H54 (cell line): Measurements from ENCODE around the gene WSCD1.
A peak's percentile ranks its signal among the peaks of the same experiment; 100 is the strongest.

Experiments
- DNase-seq: peaks from one replicate; pipeline ENCODE4 v3.0.0; 2011; ENCODE audit warnings: low spot score, mixed read lengths; ENCODE audit not compliant: insufficient read length
- FAIRE-seq: peaks from 3 replicates; lab custom pipeline; 2011; peaks lifted over from hg19 to GRCh38; lab: Jason Lieb, UNC
- POLR2A ChIP-seq: IDR thresholded peaks from 2 replicates; pipeline ENCODE4 v1.6.1; 2011; ENCODE audit warnings: low read depth, mild to moderate bottlenecking, low read length

Gene WSCD1

DNA sequence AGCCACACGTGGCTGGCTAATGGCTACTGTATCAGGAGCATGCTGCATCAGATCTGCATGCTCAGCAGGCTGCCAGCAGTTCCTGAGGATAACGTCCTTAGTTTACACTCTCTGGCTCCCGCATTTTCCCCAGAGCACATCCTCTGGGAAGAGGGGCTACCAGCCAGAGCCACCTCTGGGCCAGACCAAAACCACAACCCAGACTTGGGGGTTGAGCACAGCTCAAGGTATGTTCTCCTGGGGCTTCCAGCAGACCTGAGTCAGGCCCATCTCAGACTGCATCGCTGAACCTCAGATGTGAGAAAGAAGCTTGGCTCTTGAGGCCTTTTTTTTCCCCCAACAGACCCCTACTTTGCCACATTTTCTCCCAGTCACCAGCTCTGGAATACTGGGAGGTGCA lies 23.7 kb upstream of the WSCD1 start:
- TF ChIP-seq POLR2A, result no peak
- FAIRE-seq (no peak), DNase-seq (no peak)

GRCh38 chr17:6046931-6047330 lies 23.2 kb upstream of the WSCD1 start:
- FAIRE-seq (no peak), DNase-seq (no peak)
- no peak for TF ChIP-seq POLR2A

DNA sequence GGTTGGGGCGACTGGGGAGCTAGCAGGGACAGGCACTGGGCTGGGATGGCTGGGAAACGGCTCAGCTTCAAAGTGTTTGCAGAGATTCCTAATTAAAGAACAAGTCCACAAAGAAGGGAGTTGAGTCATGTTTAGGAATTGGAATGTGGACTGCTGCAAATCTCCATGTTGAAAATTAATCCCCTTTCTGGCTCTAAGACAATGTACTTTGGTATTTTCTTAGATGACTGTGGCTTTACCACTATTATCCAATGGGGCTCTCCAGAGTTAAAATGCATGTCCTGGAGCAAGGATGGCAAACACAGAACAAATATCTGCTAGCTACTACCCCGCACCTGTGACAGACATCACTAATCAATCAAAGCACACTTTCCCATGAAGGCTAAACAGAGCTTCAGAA lies 22.2 kb upstream of the WSCD1 start:
- no peak for TF ChIP-seq POLR2A
- no peak for FAIRE-seq
- DNase-seq, result no peak

DNA sequence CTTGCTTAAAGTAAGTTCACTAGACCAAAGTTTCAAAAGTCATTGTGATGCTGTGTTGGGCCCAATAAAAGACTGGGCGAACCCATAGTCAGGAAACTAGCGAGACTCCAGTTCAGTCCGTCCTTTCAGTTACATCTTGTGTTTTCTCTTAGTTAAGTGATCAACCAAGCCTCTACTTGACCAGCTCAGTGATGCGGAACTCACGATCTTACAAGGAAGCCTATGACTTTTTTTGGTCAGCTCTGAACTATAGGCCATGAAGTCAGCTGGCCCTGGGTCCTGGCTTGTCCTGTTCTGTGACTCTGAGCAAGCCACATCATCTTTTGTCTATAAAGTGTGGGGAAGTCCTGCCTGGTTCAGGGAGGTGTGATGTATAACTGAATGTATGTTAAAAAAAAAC lies 21.7 kb upstream of the WSCD1 start:
- no peak for TF ChIP-seq POLR2A
- FAIRE-seq, result no peak
- no peak for DNase-seq

GRCh38 chr17:6052926-6053325 lies 17.3 kb upstream of the WSCD1 start:
- DNase-seq (no peak), FAIRE-seq (no peak)
- TF ChIP-seq POLR2A, result no peak

GRCh38 chr17:6054372-6054771 lies 15.8 kb upstream of the WSCD1 start:
- DNase-seq (no peak), FAIRE-seq (no peak)
- no peak for TF ChIP-seq POLR2A

GRCh38 chr17:6056104-6056503 lies 14.1 kb upstream of the WSCD1 start:
- no peak for FAIRE-seq
- no peak for TF ChIP-seq POLR2A
- DNase-seq, result no peak

DNA sequence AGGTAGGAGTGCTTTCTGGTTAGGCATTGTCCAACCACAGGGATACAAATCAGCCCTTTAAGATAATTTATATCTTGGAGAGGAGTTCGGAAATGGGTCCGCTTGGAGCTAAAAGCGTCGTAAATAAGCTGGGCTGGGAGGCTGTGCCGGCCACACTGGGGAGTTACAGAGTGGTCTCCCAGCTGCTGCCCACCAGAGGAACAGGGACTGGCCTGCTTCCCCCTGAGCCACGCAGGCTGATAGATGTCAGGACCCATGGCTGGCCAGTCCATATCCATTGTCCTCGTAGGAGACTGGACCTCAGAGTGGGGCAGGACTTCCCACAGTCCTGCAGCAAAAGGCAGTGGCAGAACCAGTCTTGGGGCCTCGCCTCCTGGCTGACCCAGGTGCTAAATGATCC lies 12.6 kb upstream of the WSCD1 start:
- FAIRE-seq (no peak), DNase-seq (no peak)
- no peak for TF ChIP-seq POLR2A

GRCh38 chr17:6059406-6059805 lies 10.8 kb upstream of the WSCD1 start:
- DNase-seq (no peak), FAIRE-seq (no peak)
- no peak for TF ChIP-seq POLR2A

- FAIRE-seq (no peak), DNase-seq (peak; percentile 63)
Observed at GRCh38 chr17:6061290-6061689, 8.9 kb upstream of the WSCD1 start.

GRCh38 chr17:6064868-6065267 lies 5.3 kb upstream of the WSCD1 start:
- no peak for TF ChIP-seq POLR2A
- no peak for FAIRE-seq
- no peak for DNase-seq

More at GRCh38 chr17:6061290-6061689, 8.9 kb upstream of the WSCD1 start:
- TF ChIP-seq POLR2A, result no peak

DNA sequence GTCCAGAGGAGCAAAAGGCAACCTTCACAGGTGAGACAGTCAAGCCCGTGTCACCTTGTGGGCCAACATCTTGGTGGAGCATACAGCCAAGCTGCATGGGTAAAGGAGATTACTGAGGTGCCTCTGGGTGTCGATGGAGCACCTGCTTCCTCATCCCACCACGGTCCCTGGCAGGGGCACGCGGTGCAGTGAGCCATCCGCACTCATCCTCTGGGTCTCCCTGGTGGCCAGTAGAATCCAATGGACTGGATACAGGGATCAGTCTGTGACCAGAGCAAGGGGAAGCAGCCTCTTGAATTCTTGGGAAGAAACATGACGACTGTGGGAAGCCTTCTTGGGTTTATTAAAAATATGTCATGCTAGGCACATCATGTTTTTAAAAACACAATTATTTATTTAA lies 4.8 kb upstream of the WSCD1 start:
- FAIRE-seq, result no peak
- TF ChIP-seq POLR2A, result no peak
- no peak for DNase-seq

- no peak for TF ChIP-seq POLR2A
- DNase-seq (no peak), FAIRE-seq (no peak)
Observed at GRCh38 chr17:6066183-6066948, 3.8 kb upstream of the WSCD1 start.

- DNase-seq, result no peak
- TF ChIP-seq POLR2A, result no peak
- FAIRE-seq, result no peak
Observed at GRCh38 chr17:6067060-6067459, 3.1 kb upstream of the WSCD1 start.

- DNase-seq (no peak), FAIRE-seq (no peak)
- no peak for TF ChIP-seq POLR2A
Observed at GRCh38 chr17:6070430-6070912, 292 bp downstream of the WSCD1 start.
